Left colon (tissue), 2 donors: ENCODE data around the gene STYX. TPM values are rescaled to one million over a fixed set of nuclear protein-coding genes. Genes with fewer than 3 reads are reported as not detected.

ENCODE experiments used
- ATAC-seq: fragments of 200-7000 bp; cut with Tn5 transposase; one replicate; pipeline ENCODE4 v1.9.1; 2020; ENCODE audit warnings: mild to moderate bottlenecking, moderate library complexity
- DNase-seq, 2 donors: peaks; one replicate each; pipeline ENCODE4 v3.0.0-alpha.2; 2020
- intact Hi-C, 2 donors: fragments of 100-400 bp; cut with DNase I in 1 of 2; cut with micrococcal nuclease in 1 of 2; formaldehyde crosslinking; loops; one replicate each; pipeline versions ENCODE4 v1.11.2 to v1.14.0; 2022; cut with DNase I, micrococcal nuclease
- long read RNA-seq: library from polyadenylated mRNA; unstranded; transcript quantifications from one replicate; pipeline ENCODE4 v2.0.0, GENCODE V29; 2021
- total RNA-seq, 2 donors: library from RNA; stranded (reverse); fragmentation: NEBNext Ultra II Directional; extraction: Animal tissue kit (Norgen Biotek cat#: 25700); gene quantifications; one replicate each; pipeline ENCODE4 v1.2.1, GENCODE V29; 2021
- donor health status: DM: no; HTN: no; CAD: no.
- donor health status: DM: yes; HTN: yes; CAD: no.

STYX gene, protein sequence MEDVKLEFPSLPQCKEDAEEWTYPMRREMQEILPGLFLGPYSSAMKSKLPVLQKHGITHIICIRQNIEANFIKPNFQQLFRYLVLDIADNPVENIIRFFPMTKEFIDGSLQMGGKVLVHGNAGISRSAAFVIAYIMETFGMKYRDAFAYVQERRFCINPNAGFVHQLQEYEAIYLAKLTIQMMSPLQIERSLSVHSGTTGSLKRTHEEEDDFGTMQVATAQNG
- total RNA-seq, result 10 to 100 TPM in 1 of 2 donors, 1 to 10 TPM in 1; 8.5 to 10.1 TPM
- long read RNA-seq, full-length matches to known transcripts, result 4 of 5 reads
- long read RNA-seq, partial matches to known transcripts, result 0 of 5 reads
- long read RNA-seq, other reads (novel, unspliced or antisense), result 1 of 5 reads

DNA sequence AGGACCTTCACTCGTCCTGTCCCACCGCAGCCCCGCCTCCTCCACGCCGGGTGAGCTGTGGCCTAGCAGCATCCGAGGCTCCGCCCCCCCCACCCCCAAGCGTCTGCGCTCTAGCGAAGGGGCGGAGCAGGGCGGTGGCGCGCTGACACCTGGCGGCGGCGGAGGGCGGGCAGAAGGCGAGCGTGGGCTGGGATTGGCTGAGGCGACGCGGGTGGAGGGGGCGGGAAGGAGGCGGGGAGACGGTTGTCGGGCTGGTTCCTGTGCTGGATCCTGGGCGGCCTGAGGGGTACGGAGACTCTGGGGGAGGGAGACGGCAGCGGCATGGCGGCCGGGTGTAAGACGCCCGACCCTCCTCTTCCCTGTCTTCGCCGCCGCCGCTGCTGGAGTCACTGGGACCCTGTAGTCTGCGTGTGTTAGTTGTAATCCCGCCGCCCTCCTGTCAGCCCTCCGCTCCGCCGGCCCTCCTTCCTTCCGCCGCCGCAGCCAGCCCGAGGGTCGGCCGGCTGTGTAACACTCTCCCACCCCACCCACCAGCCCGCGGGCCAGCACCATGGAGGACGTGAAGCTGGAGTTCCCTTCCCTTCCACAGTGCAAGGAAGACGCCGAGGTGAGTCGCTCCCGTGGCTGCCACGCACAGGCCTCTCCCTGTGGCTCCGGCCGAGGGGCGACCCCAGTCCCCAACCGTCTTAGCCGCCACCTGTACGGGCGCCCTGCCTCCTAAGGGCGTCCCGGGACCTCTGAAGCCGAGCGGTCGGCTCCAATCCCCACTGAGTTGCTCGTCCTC lies at the start of gene STYX:
TSS of gene STYX (plus strand) at position 242 of the 784 bp plus-strand sequence. CDS start at position 551, 309 bp downstream.
- DNase-seq (peak; percentile 99 to 100), ATAC-seq (peak; percentile 97)
- intact Hi-C loops, result no loop called here

DNA sequence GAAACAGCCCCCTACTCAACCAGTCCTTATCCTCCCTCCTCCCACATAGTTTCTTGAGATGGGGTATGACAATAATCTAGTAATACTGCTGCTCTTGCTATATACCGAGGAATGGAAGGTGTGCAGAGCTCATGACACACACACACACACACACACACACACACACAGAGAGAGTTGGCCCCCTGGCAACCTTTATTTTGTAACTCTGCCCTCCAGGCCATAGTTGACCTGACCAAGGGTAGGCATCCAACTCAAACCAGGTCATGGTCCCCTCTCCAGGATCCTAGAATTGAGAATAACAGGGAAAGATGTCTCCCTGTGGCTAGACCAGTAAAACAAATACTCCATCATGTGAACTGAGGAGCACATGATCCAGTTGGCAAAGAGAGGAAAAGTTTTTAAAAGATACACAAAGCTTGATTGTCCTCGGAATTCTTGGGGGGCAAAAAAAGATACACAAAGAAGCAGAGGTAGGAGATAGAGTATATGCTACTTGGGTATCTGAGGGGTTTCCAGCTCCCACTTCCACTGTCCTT lies 45.9 kb upstream of the STYX start:
- ATAC-seq (no peak), DNase-seq (no peak)
- intact Hi-C loops, result no loop called here

DNA sequence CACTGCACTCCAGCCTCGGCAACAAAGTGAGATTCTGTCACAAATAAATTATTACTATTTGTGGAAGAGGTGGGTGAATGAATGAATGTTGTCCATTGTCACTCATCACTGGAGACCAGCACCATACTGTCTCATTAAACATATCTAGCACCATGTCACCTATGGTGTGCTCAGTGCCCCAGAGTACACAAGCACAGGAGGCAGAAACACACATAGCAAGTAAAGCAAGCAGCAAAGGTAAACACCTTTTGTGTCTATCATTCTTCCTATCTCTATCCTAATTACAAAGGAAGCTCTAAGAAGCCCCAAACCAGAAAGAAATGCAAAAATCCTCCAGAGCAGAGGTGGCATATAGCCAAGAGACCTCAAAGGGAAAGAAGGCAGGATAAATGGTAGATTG lies 43.8 kb upstream of the STYX start:
- no peak for ATAC-seq
- intact Hi-C loops, result no loop called here
- no peak for DNase-seq

DNA sequence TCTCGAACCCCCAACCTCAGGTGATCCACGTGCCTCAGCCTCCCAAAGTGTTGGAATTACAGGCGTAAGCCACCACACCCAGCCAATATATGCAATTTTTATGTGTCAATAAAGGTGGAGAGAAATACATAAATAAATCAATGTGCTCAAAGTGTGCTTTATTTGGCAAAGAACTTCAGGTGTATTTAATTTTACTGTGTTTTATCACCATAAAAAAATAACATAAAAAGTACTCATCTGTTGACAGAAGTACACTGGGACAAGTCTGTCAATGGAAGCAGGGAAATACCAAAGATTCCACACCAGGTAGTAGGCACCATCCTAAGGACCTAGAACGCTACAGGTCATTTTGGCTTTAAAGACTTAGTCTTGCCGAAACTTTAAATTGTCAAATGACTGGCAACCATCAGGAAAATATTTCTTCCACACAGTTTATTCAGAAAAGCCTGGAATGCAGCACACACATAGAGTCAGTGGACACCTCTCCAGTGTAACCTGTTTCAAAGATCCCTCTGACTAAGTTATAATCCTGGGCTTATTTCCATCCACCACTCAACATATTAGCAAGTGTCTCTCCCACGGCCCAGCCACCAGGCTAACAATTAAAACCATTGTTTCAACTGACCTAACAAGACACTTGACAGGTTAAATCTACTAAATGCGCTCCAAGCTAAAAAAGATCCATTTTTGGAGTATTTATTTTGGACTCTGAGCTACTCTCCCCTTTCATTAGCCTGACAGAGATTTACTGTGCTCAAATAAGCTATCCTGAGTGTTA lies 38.8 kb upstream of the STYX start:
- ATAC-seq (no peak), DNase-seq (no peak)
- intact Hi-C loops, result no loop called here

DNA sequence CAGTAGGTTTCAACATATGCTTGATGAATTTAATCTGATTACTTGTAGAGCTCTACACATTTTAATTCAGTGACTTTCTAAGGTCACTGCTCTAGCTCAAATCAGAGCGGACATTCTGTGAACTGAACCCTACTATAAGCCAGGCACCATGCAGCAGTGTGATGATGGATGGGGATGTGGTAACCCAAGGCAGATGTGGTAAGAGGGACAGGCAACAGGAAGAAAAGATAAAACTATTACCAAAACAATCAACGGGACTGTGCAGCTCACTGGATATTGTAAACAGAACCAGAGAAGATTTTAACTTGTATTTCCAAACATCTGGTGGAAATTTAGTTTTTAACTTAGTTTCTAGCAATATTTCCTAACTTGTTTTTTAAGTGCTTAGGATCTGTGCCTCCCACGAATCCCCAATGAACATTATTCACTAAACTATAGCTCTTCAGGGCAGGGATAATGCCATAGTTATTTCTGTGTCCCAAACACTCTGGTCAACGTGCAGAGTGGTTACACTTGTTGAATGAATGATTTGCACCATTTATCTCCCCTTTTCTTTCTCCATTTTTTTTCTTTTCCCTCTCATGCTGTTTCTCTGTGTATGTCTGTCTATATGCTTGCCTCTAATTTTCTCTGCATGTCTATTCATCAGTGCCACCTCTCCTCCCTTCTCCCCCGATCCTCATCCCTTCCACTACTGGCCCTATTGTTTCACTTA lies 37.6 kb upstream of the STYX start:
- ATAC-seq, result no peak
- no peak for DNase-seq
- intact Hi-C loops, result no loop called here

DNA sequence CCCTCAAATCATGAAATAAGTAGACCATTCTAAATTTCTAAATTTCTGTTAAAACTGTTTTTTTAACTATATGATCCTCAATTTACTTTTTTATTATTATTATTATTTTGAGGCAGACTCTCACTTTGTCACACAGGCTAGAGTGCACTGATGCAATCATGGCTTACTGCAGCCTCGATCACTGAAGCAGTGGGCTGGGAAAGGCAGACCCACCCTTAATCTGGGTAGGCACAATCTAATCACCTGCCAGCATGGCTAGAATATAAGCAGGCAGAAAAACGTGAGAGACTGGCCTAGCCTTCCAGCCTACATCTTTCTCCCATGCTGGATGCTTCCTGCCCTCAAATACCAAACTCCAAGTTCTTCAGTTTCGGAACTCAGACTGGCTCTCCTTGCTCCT lies 36.9 kb upstream of the STYX start:
- no peak for ATAC-seq
- no peak for DNase-seq
- intact Hi-C loops, result no loop called here

DNA sequence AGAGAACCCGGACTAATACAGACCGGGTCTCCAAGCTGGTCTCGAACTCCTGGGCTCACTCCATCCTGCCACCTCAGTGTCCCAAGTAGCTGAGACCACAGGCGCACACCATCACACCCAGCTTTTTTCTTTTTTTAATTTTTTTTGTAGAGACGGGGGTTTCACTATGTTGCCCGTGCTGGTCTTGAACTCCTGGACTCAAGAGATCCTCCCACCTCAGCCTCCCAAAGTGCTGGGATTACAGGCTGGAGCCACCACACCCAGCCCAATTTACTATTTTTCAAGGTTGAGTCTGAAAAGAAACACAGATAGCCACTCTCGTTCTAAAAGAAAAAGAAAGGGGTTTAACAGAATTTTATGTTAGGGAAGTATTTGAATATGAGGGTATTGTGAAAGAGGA lies 36.4 kb upstream of the STYX start:
- intact Hi-C loops, result no loop called here
- DNase-seq, result no peak

DNA sequence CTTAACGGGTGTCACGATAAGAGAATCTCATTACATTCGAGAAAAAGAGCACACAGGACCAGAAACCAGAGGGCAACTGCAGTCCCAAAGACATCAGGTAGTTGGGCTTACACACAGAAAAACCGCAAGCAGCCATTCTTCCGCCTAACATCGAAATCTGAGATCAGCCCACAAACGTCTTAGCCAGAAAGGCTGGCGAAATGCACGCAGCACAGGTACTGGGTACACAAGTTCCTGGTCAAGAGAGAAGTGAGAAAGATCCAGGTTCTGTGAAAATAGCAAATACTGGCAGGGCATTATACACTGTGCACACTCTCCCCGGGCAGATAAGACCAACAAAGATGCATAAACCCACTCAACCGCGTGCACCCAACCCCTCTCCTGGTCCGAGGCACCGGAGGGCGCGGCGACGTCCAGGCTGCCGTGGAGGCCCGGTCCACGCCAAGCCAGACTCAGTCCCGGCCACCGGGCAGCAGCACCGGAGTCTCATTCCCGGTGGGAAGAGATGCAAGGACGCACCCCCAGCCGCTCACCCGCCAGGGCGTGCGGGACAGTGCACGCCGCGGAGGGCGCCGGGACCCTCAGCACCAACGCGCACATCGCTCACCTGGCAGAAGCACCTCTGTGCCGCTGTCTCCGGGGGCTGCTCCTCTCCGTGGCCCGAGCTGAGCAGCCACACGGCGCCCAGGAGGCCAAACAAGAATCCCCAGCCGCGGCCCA lies 35.0 kb upstream of the STYX start:
- peak in 1 of 2 donors; percentile 61 for DNase-seq
- peak; percentile 45 for ATAC-seq
- intact Hi-C loops, result no loop called here

More for the DNA sequence above, 36.4 kb upstream of the STYX start:
- ATAC-seq, result no peak

DNA sequence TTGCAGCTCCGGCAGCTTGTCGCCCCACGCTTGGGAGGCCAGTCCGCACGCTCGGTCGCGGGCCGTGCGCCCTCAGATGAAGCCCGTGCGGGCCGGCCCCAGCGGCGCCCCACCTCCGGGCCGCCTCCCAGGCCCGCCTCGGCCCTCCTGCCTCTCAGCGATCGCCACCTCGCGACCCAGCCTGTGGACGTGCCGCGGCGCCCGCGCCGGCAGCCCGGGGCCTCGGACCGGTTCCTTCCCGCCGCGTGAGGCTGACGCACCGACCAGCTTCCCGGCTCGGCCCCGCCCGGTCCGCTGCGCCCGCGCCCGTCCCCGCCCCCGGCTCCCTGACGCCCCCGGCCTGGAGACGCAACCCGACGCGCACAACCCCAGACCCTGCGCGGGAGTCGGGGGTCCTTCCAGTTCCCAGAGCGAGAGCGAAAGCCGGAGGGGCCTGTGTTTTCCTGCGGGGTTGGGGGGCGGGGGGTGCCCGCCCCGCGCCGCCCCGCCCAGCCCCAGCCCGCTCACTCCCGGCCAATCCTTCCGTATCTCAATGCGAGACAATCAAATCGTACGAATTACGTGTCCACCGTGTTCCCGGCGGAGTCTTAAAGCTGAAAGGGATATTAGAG lies 34.4 kb upstream of the STYX start, which contains the start of gene ERO1A:
TSS of gene ERO1A (minus strand) at position 78 of the 611 bp plus-strand sequence. CDS start at position 1, 77 bp downstream.
- ATAC-seq (peak; percentile 89), DNase-seq (peak; percentile 86 to 89)
- intact Hi-C loops, result no loop called here

DNA sequence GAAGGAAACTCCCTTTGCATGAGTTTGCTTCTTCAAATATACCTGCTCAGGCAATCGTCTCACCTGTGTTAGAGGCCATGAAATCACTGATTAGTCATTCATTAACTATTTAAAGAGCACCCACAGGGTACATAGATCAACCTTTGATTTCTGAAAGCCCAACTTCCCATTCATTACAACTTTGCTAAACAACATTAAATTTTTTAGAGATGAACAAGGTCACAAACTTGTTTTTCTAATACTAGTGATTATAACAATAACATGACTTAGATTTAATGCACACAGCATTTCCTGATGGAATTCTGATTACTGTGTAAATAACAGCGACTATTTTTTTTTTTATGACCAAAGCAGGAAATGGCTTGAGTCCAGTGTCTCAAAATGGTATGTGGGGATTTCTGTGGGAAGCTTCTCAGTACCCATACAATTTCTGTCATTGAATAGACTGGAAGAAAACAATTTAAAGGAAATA lies 29.2 kb upstream of the STYX start:
- intact Hi-C loops, result no loop called here
- peak; percentile 82 for ATAC-seq
- no peak for DNase-seq

DNA sequence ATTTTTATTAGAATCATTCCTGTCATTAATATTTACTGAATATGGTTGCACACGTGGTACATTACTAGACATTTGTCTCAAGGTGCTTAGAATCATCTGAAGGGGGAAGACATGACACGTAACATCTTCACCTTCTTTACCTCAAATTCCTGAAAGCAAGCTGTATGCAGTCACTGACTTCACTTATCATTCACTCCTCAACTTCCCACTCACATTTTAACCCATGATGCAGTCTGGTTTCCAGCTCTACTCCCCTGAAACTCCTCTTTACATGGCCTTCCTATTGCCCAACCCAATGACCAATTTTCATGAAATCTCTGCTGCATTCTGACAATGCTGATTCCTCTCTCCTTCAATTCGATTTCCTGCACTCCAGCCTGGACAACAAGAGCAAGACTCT lies 28.7 kb upstream of the STYX start:
- ATAC-seq, result peak; percentile 1
- intact Hi-C loops, result no loop called here

DNA sequence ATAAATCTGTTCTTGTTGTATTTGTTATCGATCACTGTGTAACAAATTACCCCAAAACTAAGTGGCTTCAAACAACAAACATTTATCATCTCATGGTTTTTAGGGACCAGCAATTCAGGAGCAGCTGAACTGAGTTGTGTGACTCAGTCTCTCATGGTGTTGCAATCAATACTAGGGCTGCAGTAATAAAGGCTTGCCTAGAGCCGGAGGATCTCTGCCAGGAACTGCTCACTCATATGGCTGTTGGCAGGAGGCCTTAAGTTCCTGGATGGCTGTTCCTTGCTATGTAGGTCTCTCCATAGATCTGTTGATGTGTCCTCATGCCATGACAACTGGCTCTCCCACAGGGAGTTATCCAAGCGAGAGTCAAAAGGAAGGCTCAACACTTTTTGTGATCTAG lies 26.7 kb upstream of the STYX start:
- DNase-seq (peak; percentile 23 to 64), ATAC-seq (peak; percentile 17)
- intact Hi-C loops, result no loop called here

More for the DNA sequence above, 28.7 kb upstream of the STYX start:
- DNase-seq, result no peak

DNA sequence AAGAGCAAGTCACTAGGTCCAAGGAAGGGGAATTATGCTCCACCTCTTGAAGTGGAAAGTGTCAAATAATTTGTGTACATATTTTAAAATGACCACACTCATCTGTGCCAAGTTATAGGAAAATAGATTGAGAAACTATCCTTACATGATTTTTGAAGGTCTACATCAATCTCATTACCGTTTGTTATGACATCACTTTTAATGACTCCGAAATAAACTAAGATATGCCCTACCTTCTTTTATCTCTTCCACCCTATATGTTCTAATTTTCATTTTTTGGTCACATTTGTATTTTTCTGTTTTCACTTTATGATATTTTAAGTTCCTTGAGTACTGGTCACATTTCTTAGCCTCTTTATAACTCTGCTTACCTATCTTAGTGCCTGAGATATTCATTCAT lies 26.3 kb upstream of the STYX start:
- ATAC-seq, result no peak
- no peak for DNase-seq
- intact Hi-C loops, result no loop called here

DNA sequence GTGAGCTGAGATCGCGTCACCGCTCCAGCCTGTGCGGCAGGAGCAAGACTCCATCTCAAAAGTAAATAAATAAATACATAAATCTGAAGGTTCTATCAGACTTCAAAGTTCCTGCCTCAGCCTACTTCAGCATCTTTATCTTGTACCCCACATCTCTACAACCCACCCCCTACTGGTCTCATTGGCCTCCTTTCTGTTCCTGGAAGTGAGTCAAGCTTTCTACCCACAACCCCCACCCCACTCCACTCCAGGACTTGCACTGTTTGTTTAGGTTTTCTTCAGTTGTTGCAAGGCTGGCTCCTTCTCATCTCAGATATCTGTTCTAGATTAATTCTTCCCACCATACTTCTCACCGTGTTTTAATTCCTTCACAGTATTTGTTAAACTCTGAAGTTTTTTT lies 23.7 kb upstream of the STYX start:
- intact Hi-C loops, result no loop called here
- DNase-seq (no peak), ATAC-seq (no peak)

DNA sequence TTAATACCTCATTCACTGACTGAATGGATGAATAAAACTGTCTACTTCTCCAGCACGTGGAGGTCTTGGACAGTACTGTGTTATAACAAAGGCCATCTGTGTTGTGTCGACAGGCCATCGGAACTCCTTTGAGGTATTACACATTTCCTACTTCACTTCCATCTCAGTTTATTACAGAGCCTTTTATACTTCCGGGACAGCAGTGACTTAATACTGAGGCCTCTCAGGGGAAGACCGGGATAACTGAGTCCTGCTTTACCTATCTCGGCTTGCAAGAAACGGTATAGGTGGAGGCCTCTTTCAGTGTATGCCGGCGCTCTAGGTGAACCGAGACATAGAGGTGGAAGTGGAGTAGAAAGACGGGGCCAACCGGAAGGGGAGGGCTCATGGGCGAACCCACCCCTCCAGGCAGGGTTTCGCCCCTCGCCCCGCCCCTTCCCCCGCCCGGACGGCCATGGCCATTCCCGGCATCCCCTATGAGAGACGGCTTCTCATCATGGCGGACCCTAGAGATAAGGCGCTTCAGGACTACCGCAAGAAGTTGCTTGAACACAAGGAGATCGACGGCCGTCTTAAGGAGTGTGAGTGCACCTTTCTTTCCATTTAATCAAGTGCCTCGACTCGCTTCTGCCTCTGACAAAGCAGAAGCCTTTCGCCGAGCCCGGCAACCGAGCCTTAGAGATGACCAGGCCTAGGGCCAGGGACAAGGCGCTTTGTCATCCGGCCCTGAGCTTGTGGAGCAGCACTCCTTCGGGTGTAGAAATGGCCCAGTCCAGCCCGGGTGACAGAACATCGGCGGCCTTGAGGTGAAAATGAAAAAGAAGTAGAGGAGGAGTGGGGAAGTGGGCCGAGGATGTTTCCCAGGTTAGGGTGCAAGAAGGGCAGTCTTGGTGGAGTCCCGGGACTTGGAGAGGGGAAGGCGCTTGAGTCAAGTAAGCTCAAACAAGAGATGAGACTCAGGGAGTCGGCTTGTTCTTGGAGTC lies 23.0 kb upstream of the STYX start, which contains the start of gene PSMC6:
TSS of gene PSMC6 (plus strand) at position 477 of the 983 bp plus-strand sequence. CDS start at position 497, 20 bp downstream.
- intact Hi-C loops, result no loop called here

DNA sequence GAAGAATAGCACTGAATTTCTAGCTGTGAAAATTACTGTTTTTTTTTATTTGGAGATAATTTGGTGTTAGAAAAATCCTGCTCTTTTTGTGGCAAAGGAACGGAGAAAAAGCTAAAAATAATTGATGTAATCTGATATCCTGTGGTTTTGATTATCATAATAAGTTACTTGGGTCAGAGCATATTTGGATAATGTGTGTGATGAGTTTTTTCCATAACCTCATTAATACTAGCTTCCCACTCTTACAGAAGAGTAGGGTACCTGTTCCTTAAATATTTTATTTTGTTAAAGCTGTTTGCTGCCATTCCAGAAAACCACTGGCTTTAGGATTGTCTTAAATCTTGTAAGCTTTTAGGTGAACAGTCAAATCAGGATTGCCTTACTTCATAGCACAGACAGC lies 18.3 kb upstream of the STYX start:
- no peak for ATAC-seq
- intact Hi-C loops, result no loop called here
- no peak for DNase-seq

More for the DNA sequence above, 23.0 kb upstream of the STYX start, which contains the start of gene PSMC6:
- DNase-seq (peak; percentile 96 to 98), ATAC-seq (peak; percentile 99)
